ENCODE results near the gene COL9A2.

Gene COL9A2

DNA sequence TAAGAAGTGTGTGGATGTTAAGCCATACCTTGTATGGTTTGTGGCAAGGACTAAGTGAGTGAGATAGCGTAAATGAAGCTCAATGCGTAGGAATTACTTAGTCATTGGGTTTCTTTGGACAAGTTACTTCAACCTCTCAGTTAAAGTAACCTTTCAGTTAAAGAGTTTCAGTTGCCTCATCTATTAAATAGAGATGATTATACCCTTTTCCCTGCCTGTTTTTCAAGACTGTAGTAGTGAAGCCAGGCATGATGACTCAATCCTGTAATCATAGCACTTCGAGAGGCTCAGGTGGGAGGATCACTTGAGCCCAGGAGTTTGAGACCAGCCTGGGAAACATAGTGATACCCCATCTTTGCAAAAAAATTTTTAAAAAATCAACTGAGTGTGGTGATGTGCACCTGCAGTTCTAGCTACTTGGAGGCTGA is 52.7 kb downstream of the COL9A2 start:
- FAIRE-seq = no peak
- no peak for DNase-seq (ENCODE audit: low spot score)

DNA sequence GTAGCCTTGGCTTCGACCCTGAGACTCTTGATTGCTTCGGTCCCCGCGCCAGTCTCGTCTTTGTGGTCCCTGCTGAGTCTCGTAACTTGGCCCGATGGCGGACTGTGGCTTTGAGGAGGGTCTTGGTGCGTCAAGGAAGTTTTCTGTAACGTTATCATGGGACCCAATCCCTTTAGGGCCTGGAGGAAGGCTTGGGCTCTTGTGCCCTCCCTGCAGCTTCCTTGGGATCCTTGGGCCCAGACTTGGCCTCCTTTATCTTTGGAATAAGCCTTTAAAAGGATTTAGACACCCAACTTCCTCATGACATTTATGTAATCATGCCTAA is 58.7 kb downstream of the COL9A2 start:
- FAIRE-seq (no peak), DNase-seq (ENCODE audit: low spot score) (no peak)

DNA sequence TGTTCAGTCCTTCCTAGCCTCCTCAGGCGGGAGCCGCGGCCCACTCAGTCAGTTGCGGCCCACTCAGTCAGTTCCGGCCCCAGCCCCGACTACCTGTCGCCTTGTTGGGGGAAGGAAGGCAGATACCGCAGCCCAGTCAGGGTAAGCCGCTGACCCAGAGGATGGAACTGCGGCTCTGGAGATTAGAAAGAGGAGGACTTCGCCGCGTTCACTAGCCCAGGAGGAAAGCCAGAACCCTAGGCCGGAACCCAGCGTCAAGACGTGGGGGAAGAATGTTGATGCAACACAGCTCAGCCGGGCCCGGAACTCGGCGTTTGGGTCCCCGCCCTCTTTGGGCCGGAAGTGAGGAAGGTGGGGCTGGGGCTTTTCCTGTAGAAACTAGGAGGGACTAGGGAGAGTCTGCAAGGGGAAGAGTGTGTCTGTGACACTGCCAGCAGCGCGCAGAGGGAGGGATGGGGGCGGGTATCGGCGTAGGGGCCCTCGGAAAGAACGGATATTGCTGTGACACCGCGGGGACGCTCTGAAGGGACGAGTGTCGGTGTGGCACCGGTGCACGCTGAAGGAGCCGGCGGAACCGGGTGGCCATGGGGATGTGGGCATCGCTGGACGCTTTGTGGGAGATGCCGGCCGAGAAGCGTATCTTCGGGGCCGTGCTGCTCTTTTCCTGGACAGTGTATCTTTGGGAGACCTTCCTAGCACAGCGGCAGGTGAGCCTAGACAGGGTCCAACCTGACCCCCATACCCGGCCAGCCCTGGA is 59.2 kb downstream of the COL9A2 start, which contains the start of gene ZMPSTE24:
ZMPSTE24 (plus strand) TSS at position 549 of the 757 bp plus-strand sequence; CDS start at position 585, 36 bp downstream.
- FAIRE-seq (peak; percentile 83), DNase-seq (ENCODE audit: low spot score) (peak; percentile 94)

DNA sequence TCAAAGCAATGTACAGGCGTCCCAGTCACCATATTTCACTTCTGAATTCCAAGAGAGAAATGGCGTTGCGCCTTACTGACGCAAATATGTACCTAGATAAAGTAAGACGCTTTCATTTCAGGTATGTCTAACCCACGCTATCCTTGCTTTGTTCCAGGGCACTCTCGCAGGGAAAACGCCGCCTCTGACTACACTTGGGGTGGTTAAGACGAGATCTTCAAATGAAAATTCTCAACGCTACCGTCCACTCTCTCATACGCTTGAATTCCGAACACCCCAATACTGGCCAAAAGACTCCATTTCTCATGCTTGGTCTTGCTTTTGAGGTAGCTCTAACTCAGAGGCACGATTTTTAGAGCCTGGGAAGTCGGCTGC is 59.8 kb downstream of the COL9A2 start:
- FAIRE-seq = no peak
- no peak for DNase-seq (ENCODE audit: low spot score)

DNA sequence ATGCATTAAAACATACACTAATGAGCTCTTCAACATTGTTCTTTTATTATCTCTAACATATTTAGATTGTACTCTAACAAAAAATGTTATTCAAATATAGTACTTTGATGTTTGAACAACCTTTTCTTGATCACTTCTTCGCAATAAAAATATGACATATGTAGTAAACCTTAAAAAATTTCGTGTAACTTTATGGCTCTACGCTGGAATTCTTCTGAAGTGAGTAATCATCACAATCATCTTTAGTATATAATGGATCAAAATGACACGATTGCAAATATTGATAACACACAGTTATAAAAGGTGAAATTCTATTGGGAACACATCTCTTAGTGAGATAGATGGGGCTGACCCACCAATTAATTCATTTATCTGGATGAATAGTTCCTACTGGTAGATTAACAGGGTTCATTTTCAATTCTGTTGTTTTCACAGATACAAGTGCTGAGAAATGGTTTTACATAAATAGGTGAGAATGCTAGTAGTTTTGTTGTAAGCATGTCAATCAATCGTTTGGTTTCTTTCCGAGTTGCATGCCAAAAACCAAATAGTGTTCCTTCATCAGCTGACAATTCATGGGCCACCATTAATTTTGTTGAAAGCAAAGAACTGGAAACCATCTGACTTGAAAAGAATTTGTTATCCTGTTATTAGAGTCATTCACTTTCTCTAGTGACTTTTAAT is 60.5 kb downstream of the COL9A2 start:
- FAIRE-seq = peak; percentile 17
- no peak for DNase-seq (ENCODE audit: low spot score)

DNA sequence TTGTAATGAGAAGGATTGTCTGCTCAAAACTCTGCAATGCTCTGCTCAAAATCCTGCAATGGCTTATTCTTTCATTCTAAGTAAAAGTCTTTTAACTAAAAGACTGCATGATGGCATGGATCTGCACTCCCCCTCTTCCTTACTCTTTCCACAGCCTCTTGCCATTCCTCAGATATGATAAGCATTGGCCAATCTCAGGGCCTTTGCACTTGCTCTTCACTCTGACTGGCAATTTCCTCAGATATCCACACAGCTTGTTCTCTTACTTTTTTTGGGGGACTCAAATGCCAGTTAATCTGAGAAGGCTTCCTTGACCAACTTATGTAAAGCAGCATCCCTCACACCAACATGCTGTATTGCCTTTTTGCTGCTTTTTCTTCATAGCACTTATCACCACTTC is 61.9 kb downstream of the COL9A2 start:
- FAIRE-seq = no peak
- no peak for DNase-seq (ENCODE audit: low spot score)

DNA sequence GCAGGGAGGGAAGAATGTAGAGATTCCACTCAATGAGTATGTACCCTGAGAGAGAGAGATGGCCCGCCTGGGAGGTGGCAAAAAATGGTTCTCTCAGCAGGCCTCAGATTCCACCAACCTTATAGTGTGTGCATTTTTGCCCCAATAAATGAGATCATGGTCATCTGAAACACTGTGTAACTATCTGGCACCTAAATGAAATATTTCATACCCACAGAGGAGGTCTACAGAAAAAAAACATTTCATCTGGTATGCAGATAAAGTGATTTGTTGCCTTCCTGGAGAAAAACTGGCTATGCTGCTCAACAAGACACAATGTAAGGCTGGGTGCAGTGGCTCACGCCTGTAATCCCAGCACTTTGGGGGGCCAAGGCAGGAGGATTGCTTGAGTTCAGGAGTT is 64.5 kb downstream of the COL9A2 start:
- FAIRE-seq (no peak), DNase-seq (ENCODE audit: low spot score) (no peak)

DNA sequence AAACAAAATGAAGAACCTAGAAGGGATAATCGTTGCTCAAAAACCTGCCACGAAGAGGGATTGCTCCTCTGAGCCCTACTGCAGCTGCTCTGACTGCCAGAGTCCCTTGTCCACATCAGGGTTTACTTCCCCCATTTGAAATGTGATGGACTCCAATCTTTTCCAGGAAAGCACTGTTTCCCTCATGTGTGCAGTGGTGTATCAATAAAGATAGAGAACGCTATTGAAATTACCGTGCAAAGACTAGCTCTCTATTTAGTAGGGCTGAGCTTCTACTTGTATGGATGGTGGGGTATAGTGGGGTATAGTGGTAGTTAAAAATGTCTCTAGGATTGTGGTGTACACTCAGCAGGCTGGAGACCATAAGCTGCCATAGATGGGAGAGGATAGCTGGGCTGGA is 65.6 kb downstream of the COL9A2 start:
- FAIRE-seq = no peak
- no peak for DNase-seq (ENCODE audit: low spot score)
